Measurements from ENCODE around the gene IL17C. TPM values are rescaled to one million over a fixed set of nuclear protein-coding genes. Genes with fewer than 3 reads are reported as not detected.

Gene IL17C
- polyA plus RNA-seq, 1 of the 3 experiments (the other 2 are of a cell fraction): 0.07 TPM

DNA sequence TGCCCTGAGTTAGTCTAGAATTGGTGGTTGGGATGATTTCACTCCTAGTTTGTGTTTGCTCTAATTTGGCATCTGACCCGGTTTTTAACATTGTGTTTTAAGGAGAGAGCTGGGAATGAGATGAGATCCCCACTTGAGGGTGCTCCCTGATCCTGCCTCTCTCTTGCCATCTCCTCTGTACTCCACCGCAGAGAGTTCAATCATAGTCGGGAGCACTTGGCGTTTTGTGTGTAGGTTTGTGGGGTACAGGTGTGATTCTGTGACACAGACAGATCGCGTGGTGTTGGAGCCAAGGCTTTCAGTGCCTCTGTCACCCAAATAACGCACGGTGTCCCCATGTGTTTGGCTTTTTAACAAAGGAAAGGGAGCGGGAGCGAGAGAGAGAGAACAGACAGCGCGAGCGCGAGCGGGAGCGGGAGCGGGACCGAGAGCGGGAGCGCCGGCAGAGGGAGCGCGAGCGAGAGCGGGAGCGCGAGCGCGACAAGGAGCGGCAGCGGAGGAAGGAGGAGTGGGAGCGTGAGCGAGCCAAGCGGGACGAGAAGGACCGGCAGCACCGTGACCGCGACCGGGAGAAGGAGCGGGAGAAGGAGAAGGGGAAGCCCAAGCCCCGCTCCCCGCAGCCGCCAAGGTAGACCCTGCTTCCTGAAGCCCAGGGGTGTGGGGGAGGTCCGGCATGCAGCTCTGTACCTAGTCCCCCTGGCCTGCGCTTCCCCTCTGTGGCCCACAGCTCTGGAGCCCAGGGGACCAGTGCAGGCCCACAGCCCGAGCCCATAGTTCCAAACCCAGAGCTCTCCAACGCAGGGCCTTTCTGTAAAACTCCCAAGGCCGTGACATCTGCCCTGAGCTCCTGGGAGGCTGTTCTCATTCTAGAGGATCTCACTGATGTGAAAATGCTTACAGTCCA lies 27.2 kb upstream of the IL17C start:
- H2AFZ ChIP-seq (ENCODE audit: low read depth): no peak overlapping the region
- no peaks in the 10 kb centered on the region for H3K4me1 ChIP-seq (ENCODE audit: control insufficient read depth in 1 of 2, insufficient read depth in 2 of 2, low read depth in 1 of 2, low read length in 1 of 2)
- DNase-seq: no peak
- no peaks in the 10 kb centered on the region for H3F3A ChIP-seq (replicated peaks; ENCODE audit: insufficient read depth)
- H3K9me3 ChIP-seq: no peaks in the 10 kb centered on the region
- H3K9ac ChIP-seq: no peak overlapping the region
- H3K36me3 ChIP-seq (replicated peaks in 1 of 2; ENCODE audit: control insufficient read depth in 1 of 2, insufficient read depth in 2 of 2, low read length in 1 of 2): peaks cover 16 to 57% of the 10 kb centered on the region in 2 experiments
- no peak overlapping the region for H3K27ac ChIP-seq (ENCODE audit: low read depth in 2 of 2, low read length in 1 of 2)
- no peaks in the 10 kb centered on the region for H3K27me3 ChIP-seq (ENCODE audit: insufficient read depth)
- H3K79me2 ChIP-seq (ENCODE audit: insufficient read depth): peaks cover 7% of the 10 kb centered on the region; the same call in 1 of the 2 replicates
- H3K9me2 ChIP-seq: no peaks in the 10 kb centered on the region
- CTCF ChIA-PET: interaction anchor here (1.0 kb wide), 1 partner anchor 9 kb away, joined by 3 read pairs; no protein-coding TSS in a partner anchor
- H4K20me1 ChIP-seq (ENCODE audit: insufficient read depth): peaks cover under 1% of the 10 kb centered on the region
- WGBS (ENCODE audit: low lambda C conversion rate): 96% methylated on average over 41 of the region's 49 CpGs
- POLR2A ChIA-PET: no interaction called here
- TF ChIP-seq ZBTB33 (IDR thresholded peaks at IDR 0.05; ENCODE audit: borderline replicate concordance, low read depth): no peak
- no peak for TF ChIP-seq USF1 (IDR thresholded peaks at IDR 0.05; ENCODE audit: borderline replicate concordance, low read depth)
- no peak overlapping the region for H3K4me3 ChIP-seq (ENCODE audit: low read depth in 2 of 2, low read length in 1 of 2)
- no peak overlapping the region for H3K4me2 ChIP-seq

- TF ChIP-seq FOXM1 (IDR thresholded peaks at IDR 0.05; ENCODE audit: low read depth) (no peak), SIN3A (IDR thresholded peaks at IDR 0.05; ENCODE audit: borderline replicate concordance, low read depth, low read length) (no peak), EZH2phosphoT487 (IDR thresholded peaks at IDR 0.05; ENCODE audit: borderline replicate concordance, low read depth) (no peak), JUND (IDR thresholded peaks at IDR 0.05) (no peak), PBX3 (IDR thresholded peaks at IDR 0.05) (no peak), EP300 (IDR thresholded peaks at IDR 0.05; ENCODE audit: borderline replicate concordance in 1 of 2, low read depth in 1 of 2, low read length in 1 of 2) (no peak), TAF1 (IDR thresholded peaks at IDR 0.05; ENCODE audit: borderline replicate concordance, low read depth, low read length) (no peak), FOXJ3 (CRISPR knock-in tag; IDR thresholded peaks at IDR 0.05) (no peak), TEAD4 (IDR thresholded peaks at IDR 0.05; ENCODE audit: borderline replicate concordance, insufficient read depth) (no peak)
- 95% methylated on average over 10 of the region's 10 CpGs for WGBS (ENCODE audit: low lambda C conversion rate)
- Histone ChIP-seq H4K20me1 (ENCODE audit: insufficient read depth) (peaks cover 8% of the 10 kb centered on the region), H3K4me3 (ENCODE audit: low read depth in 2 of 2, low read length in 1 of 2) (no peak overlapping the region), H3K79me2 (ENCODE audit: insufficient read depth) (peaks cover 22% of the 10 kb centered on the region; the same call in 1 of the 2 replicates), H3K27ac (ENCODE audit: low read depth in 2 of 2, low read length in 1 of 2) (no peak overlapping the region), H3K4me1 (ENCODE audit: control insufficient read depth in 1 of 2, insufficient read depth in 2 of 2, low read depth in 1 of 2, low read length in 1 of 2) (no peaks in the 10 kb centered on the region), H2AFZ (ENCODE audit: low read depth) (no peak overlapping the region), H3K36me3 (replicated peaks in 1 of 2; ENCODE audit: control insufficient read depth in 1 of 2, insufficient read depth in 2 of 2, low read length in 1 of 2) (peaks cover 12 to 47% of the 10 kb centered on the region in 2 experiments), H3K9me2 (no peaks in the 10 kb centered on the region), H3K9ac (no peak overlapping the region), H3F3A (replicated peaks; ENCODE audit: insufficient read depth) (no peaks in the 10 kb centered on the region), H3K4me2 (no peak overlapping the region), H3K27me3 (ENCODE audit: insufficient read depth) (no peaks in the 10 kb centered on the region), H3K9me3 (no peaks in the 10 kb centered on the region)
- CTCF ChIA-PET: interaction anchor here (1.3 kb wide), 1 partner anchor 19 kb away, joined by 3 read pairs; no protein-coding TSS in a partner anchor
- POLR2A ChIA-PET: no interaction called here
- DNase-seq: no peak
Observed at GRCh38 chr16:88613293-88613692, 25.1 kb upstream of the IL17C start.

All from SK-N-SH (cell line).